K562 (cell line): ENCODE data around the gene PPP1R14B. TPM values are rescaled to one million over a fixed set of nuclear protein-coding genes. Genes with fewer than 3 reads are reported as not detected.
A peak's percentile ranks its signal among the peaks of the same experiment; 100 is the strongest.

Experiments used
- ATAC-seq: fragments of 200-7000 bp; cut with Tn5 transposase; 3 replicates; pipeline ENCODE4 v1.9.1; 2020; ENCODE audit warnings: moderate library complexity
- BruUV-seq: library from RNA; stranded (reverse); fragments of 400-500 nt; replicated peaks from 2 replicates; lab custom pipeline; 2021; lab: Mats Ljungman, UMichigan
- CTCF ChIA-PET: fragments of 300-600 bp; formaldehyde crosslinking; extraction: SDS; loops from one replicate; lab custom pipeline; 2021; ENCODE audit warnings: low intra/inter-chr PET ratio; lab: Yijun Ruan, JAX
- POLR2A ChIA-PET: fragments of 300-600, 350-650 bp; sonication (Branson Sonifier 250); formaldehyde crosslinking; extraction: SDS; loops from one replicate; lab custom pipeline; 2021; ENCODE audit warnings: antibody characterized with exemption, inconsistent platforms; lab: Yijun Ruan, JAX
- DNase-seq, 4 experiments: peaks; one replicate each; pipeline versions ENCODE4 v3.0.0 to v3.0.0-alpha.2; 2011 to 2018; ENCODE audit warnings: low spot score in 3 of 4, mixed read lengths in 3 of 4; ENCODE audit errors: extremely low read depth in 1 of 4
- FAIRE-seq: peaks from 2 replicates; lab custom pipeline; 2011; peaks lifted over from hg19 to GRCh38; lab: Jason Lieb, UNC
- H2AFZ ChIP-seq: 2 replicates; pipeline ENCODE4 v1.6.0; 2011; ENCODE audit warnings: low read depth, low read length, control low read depth, inconsistent platforms
- H3K27ac ChIP-seq: fragments of 200-600 bp; 3 replicates; pipeline ENCODE4 v1.8.0; 2011; ENCODE audit warnings: low read depth, mild to moderate bottlenecking, control low read depth, inconsistent platforms, low read length, moderate library complexity, mixed read lengths; ENCODE audit errors: extremely low read depth
- H3K27me3 ChIP-seq, 2 experiments: fragments of 300-600 bp in 1 of 2; 2 replicates in 1 of 2; 3 replicates in 1 of 2; pipeline versions ENCODE4 v1.6.0 to v1.8.0; 2011; ENCODE audit warnings: inconsistent platforms in 2 of 2, low read length in 2 of 2, mild to moderate bottlenecking in 1 of 2, mixed read lengths in 1 of 2, moderate library complexity in 1 of 2; ENCODE audit not compliant: control insufficient read depth in 2 of 2, insufficient read depth in 2 of 2
- H3K36me3 ChIP-seq: fragments of 300-600 bp; 3 replicates; pipeline ENCODE4 v1.8.0; 2011; ENCODE audit warnings: mild to moderate bottlenecking, low read length, inconsistent platforms; ENCODE audit not compliant: control insufficient read depth, insufficient read depth
- H3K4me1 ChIP-seq, 2 experiments: fragments of 200-600 bp in 1 of 2; replicated peaks in 1 of 2; 2 replicates in 1 of 2; 3 replicates in 1 of 2; pipeline versions ENCODE4 v1.5.1 to v1.8.0; 2011; ENCODE audit warnings: inconsistent platforms in 2 of 2, low read length in 2 of 2, mild to moderate bottlenecking in 1 of 2, mixed read lengths in 1 of 2, moderate library complexity in 1 of 2; ENCODE audit not compliant: control insufficient read depth in 2 of 2, insufficient read depth in 2 of 2
- H3K4me2 ChIP-seq: 2 replicates; pipeline ENCODE4 v1.6.1; 2011; ENCODE audit warnings: low read length, control low read depth, inconsistent platforms, mixed read lengths; ENCODE audit not compliant: insufficient read depth
- H3K4me3 ChIP-seq: fragments of 200-600 bp; sonication (generic), shearing (Covaris generic); 2 replicates; pipeline ENCODE4 v1.5.1; 2016; ENCODE audit warnings: control low read depth, inconsistent platforms
- H3K79me2 ChIP-seq: fragments of 200-600 bp; 3 replicates; pipeline ENCODE4 v1.8.0; 2011; ENCODE audit warnings: low read length, inconsistent platforms; ENCODE audit not compliant: control insufficient read depth, insufficient read depth
- H3K9ac ChIP-seq, 2 experiments: 2 replicates each; pipeline versions ENCODE4 v1.6.0 to v1.6.1; 2011; ENCODE audit warnings: low read depth in 2 of 2, low read length in 2 of 2, control low read depth in 1 of 2, inconsistent platforms in 1 of 2, mild to moderate bottlenecking in 1 of 2, mixed read lengths in 1 of 2; ENCODE audit not compliant: insufficient read depth in 1 of 2
- H3K9me1 ChIP-seq: one replicate; pipeline ENCODE4 v1.6.0; 2011; ENCODE audit warnings: inconsistent platforms, mild to moderate bottlenecking, low read length, moderate library complexity; ENCODE audit not compliant: control insufficient read depth, insufficient read depth
- H3K9me3 ChIP-seq: replicated peaks from 2 replicates; pipeline ENCODE4 v1.5.1; 2011; ENCODE audit warnings: low read depth, low read length, inconsistent platforms; ENCODE audit not compliant: control insufficient read depth, insufficient read depth
- H4K20me1 ChIP-seq: replicated peaks from 2 replicates; pipeline ENCODE4 v1.6.1; 2011; ENCODE audit warnings: low read length, inconsistent platforms, mixed read lengths; ENCODE audit not compliant: control insufficient read depth, insufficient read depth
- CBX1 ChIP-seq: sonication (generic); IDR thresholded peaks from 2 replicates; pipeline ENCODE4 v1.6.1; 2016; ENCODE audit warnings: antibody characterized with exemption, low read depth, mild to moderate bottlenecking
- DMBX1 ChIP-seq: fragments of 250-450 bp; sonication (Bioruptor Pico); IDR thresholded peaks from 2 replicates; pipeline ENCODE4 v1.8.0; 2022; ENCODE audit warnings: inconsistent platforms, mild to moderate bottlenecking, moderate library complexity, borderline replicate concordance
- DPF2 ChIP-seq: fragments of 450-650 bp; IDR thresholded peaks from 2 replicates; pipeline ENCODE4 v1.6.1; 2016
- HMG20B ChIP-seq: fragments of 250-450 bp; sonication (Bioruptor Pico); IDR thresholded peaks from 2 replicates; pipeline ENCODE4 v1.5.0; 2021; ENCODE audit warnings: mild to moderate bottlenecking
- KDM2B ChIP-seq: fragments of 250-450 bp; sonication (Bioruptor Pico); IDR thresholded peaks from 2 replicates; pipeline ENCODE4 v1.8.0; 2021; ENCODE audit warnings: mild to moderate bottlenecking, moderate library complexity
- KLF10 ChIP-seq: fragments of 250-450 bp; sonication (Bioruptor Pico); IDR thresholded peaks from 2 replicates; pipeline ENCODE4 v1.6.1; 2021; ENCODE audit warnings: matching md5 sums
- MYNN ChIP-seq, 2 experiments: sonication (generic); formaldehyde crosslinking in 1 of 2; IDR thresholded peaks; 2 replicates each; pipeline versions ENCODE4 v1.5.0 to v1.6.1; 2016 to 2020; ENCODE audit warnings: antibody characterized with exemption in 1 of 2, missing genetic modification reagents in 1 of 2
- NFIC ChIP-seq: fragments of 450-650 bp; IDR thresholded peaks from 2 replicates; pipeline ENCODE4 v1.6.1; 2017; ENCODE audit warnings: mild to moderate bottlenecking, inconsistent platforms
- NR4A1 ChIP-seq, 2 experiments: fragments of 250-450 bp in 1 of 2; fragments of 450-650 bp in 1 of 2; sonication (Bioruptor Pico) in 1 of 2; IDR thresholded peaks; 2 replicates each; pipeline versions ENCODE4 v1.4.0 to v1.6.1; 2016 to 2020; ENCODE audit warnings: mild to moderate bottlenecking in 2 of 2, missing compliant biosample characterization in 1 of 2, missing genetic modification characterization in 1 of 2, moderate library complexity in 1 of 2
- NRF1 ChIP-seq, 2 experiments: fragments of 450-650 bp; IDR thresholded peaks in 1 of 2; conservative IDR thresholded peaks in 1 of 2; 2 replicates each; pipeline ENCODE4 v1.6.1; 2014; ENCODE audit warnings: mild to moderate bottlenecking in 2 of 2
- PML ChIP-seq: IDR thresholded peaks from 2 replicates; pipeline ENCODE4 v1.6.1; 2012; ENCODE audit warnings: low read length, inconsistent platforms
- SIN3A ChIP-seq, 2 experiments: fragments of 150-350 bp in 1 of 2; IDR thresholded peaks; 2 replicates each; pipeline ENCODE4 v1.6.1; 2011 to 2016; ENCODE audit warnings: borderline replicate concordance in 2 of 2, low read depth in 2 of 2, low read length in 2 of 2, mild to moderate bottlenecking in 2 of 2, moderate library complexity in 2 of 2; ENCODE audit not compliant: control insufficient read depth in 1 of 2
- SMAD4 ChIP-seq: fragments of 250-450 bp; sonication (Bioruptor Pico); conservative IDR thresholded peaks from 2 replicates; pipeline ENCODE4 v1.8.0; 2021; ENCODE audit warnings: inconsistent platforms, mild to moderate bottlenecking, moderate library complexity
- TCF7 ChIP-seq: sonication (generic); IDR thresholded peaks from 2 replicates; pipeline ENCODE4 v1.6.1; 2016; ENCODE audit warnings: antibody characterized with exemption, borderline replicate concordance
- ZBTB7A ChIP-seq: IDR thresholded peaks from 2 replicates; pipeline ENCODE4 v1.6.1; 2011; ENCODE audit warnings: low read depth, mild to moderate bottlenecking, low read length, moderate library complexity, borderline replicate concordance; ENCODE audit not compliant: control insufficient read depth
- ZNF146 ChIP-seq: IDR thresholded peaks from one replicate; pipeline ENCODE4 v1.6.1; 2018; ENCODE audit warnings: missing compliant biosample characterization; ENCODE audit not compliant: unreplicated experiment
- ZNF24 ChIP-seq: fragments of 450-650 bp; IDR thresholded peaks from 2 replicates; pipeline ENCODE4 v1.6.1; 2016
- ZNF589 ChIP-seq: fragments of 200-800 bp; sonication (Bioruptor generic); IDR thresholded peaks from 2 replicates; pipeline ENCODE4 v1.6.1; 2016; ENCODE audit warnings: low read depth, missing genetic modification characterization, missing compliant biosample characterization
- ZNF780A ChIP-seq: fragments of 250-450 bp; sonication (Bioruptor Pico); IDR thresholded peaks from 2 replicates; pipeline ENCODE4 v1.5.0; 2021; ENCODE audit warnings: mild to moderate bottlenecking
- WGBS: fragments of 100-300 bp; shearing (Covaris generic); methylation state at CpG from one replicate; pipeline ENCODE4 v1.1.6; 2016; ENCODE audit warnings: low coverage, mixed read lengths; ENCODE audit not compliant: insufficient coverage; ENCODE audit errors: missing lambda C conversion rate; 5-methylcytosine and 5-hydroxymethylcytosine counted together
- in situ Hi-C: fragments of 300-500 bp; cut with MboI; formaldehyde crosslinking; loops from 4 replicates; pipeline ENCODE4 v1.15.0; 2018; ENCODE audit warnings: inconsistent platforms, mixed read lengths
- intact Hi-C: fragments of 100-400 bp; cut with micrococcal nuclease; formaldehyde crosslinking; loops from 2 replicates; pipeline ENCODE4 v1.14.2; 2022
- polyA plus RNA-seq, 8 experiments: library from polyadenylated mRNA; depleted of rRNA in 4 of 8; stranded (reverse) in 5 of 8; unstranded in 3 of 8; fragments of >200 nt; fragmentation: Nextera tagmentation in 2 of 8; fragmentation: Illumina TruSeq in 1 of 8; extraction: Ambion mirVana in 2 of 8; extraction: Trizol in 1 of 8; gene quantifications; 2 replicates each; pipeline versions ENCODE4 v1.2.1 to v1.2.3, GENCODE V29; 2011 to 2014; ENCODE audit warnings: inconsistent platforms in 1 of 8, missing spikeins in 1 of 8
- total RNA-seq, 7 experiments: library from RNA; depleted of rRNA in 6 of 7; stranded (reverse); fragments of >200 nt in 6 of 7; fragmentation: Illumina TruSeq in 2 of 7; extraction: Trizol in 2 of 7; gene quantifications; 2 replicates each; pipeline versions ENCODE4 v1.2.1 to v1.2.3, GENCODE V29; 2011 to 2021; ENCODE audit warnings: low replicate concordance in 1 of 7
- TF ChIP-seq, protein P1 (sequence below): fragments of 250-450 bp; sonication (Bioruptor Pico); IDR thresholded peaks from 2 replicates; pipeline ENCODE4 v1.6.1; 2021; ENCODE audit warnings: mild to moderate bottlenecking
- TF ChIP-seq, protein P2 (sequence below): sonication (generic); formaldehyde crosslinking; IDR thresholded peaks from 2 replicates; pipeline ENCODE4 v1.8.1; 2023; ENCODE audit warnings: mild to moderate bottlenecking, missing genetic modification reagents

Gene PPP1R14B
- total and polyA plus RNA-seq, 9 of the 15 experiments (the other 6 are each of a cell fraction or from before 2014, with no cell fraction given), result 7.7 to 566 (median 212) TPM

DNA sequence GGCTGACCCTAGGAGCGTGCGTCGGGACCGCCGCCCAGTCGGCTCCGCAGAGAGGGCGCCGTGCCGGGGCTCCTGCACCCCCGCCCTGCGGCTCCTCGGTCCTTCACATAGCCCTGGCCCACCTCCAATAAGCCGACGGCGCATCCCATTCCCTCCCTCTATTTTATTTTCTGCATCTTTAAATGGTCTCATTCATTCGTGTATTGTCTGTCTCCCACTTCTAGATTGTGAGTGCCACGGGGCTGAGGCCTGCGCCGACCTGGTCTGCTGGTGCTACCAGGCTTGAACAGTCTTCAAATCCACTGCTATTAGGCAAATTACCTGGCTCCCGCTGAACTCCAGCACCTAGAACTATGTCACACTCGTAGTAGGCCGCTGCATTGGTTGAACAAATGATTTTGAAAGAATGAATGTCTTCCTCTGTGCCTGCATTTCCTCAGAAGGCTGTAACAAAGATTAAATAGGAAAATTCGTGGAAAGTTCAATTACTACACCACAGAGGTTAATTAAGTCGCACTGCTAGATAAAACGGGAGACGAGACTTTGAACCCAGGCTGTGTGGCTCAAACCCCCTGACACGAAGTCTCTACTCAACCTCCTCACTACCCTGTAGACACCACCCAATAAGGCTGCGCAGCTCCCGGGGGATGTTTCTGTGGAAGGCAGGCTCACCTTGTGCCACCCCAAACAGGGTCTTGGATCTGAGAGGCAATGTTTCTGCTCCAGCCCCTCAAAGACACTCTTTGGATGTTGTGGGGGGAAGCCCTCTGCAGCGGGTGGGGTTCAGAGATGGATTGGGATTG, 1.2 kb upstream of the PPP1R14B start:
- Histone ChIP-seq H3K79me2 (peaks cover 50% of the 10 kb centered on the region), H4K20me1 (peaks cover 2% of the 10 kb centered on the region), H3K4me2 (peak overlapping the region; percentile 87), H3K27ac (peak overlapping the region; percentile 85), H3K36me3 (peaks cover 32% of the 10 kb centered on the region), H3K27me3 (no peaks in the 10 kb centered on the region), H3K4me1 (peaks cover 42 to 92% of the 10 kb centered on the region in 2 experiments), H3K9me3 (no peaks in the 10 kb centered on the region), H2AFZ (peak overlapping the region; percentile 71), H3K9ac (peak overlapping the region; percentile 80 to 95), H3K9me1 (no peaks in the 10 kb centered on the region), H3K4me3 (peak overlapping the region; percentile 98)
- no TSS peak for BruUV-seq
- CTCF ChIA-PET, result no interaction called here
- 19% methylated on average over 30 of the region's 31 CpGs for WGBS
- in situ Hi-C loops (no loop called here), intact Hi-C loops (loop anchor here (2.0 to 10.0 kb wide), 3 partner anchors 21 to 57 kb away; partner anchors contain the start of genes CATSPERZ, ESRRA and FERMT3)
- ATAC-seq (peak; percentile 18), DNase-seq (no peak), FAIRE-seq (peak; percentile 37)
- POLR2A ChIA-PET, result interaction anchor here (0.6 to 7.8 kb wide), 12 partner anchors 8 to 62 kb away, joined by 3 to 58 read pairs (median 4); partner anchors contain the start of genes FERMT3 and STIP1
- TF ChIP-seq ZNF146 (no peak), DMBX1 (CRISPR knock-in tag) (0 out of 2 replicates have a peak, but pooled peaks have one; percentile 17), TCF7 (no peak), KDM2B (CRISPR knock-in tag) (no peak), SMAD4 (CRISPR knock-in tag) (peak; percentile 25; the same call in 1 of the 2 replicates), ZNF589 (CRISPR knock-in tag) (0 out of 2 replicates have a peak, but pooled peaks have one; percentile 1), NRF1 (conservative IDR thresholded peaks at IDR 0.05 in 1 of 2, IDR thresholded peaks at IDR 0.05 in 1 of 2) (peak; percentile 44 to 64; a peak in 3 of 4 replicates), MYNN (IDR thresholded peaks at IDR 0.05) (no peak), MYNN (CRISPR knock-in tag; IDR thresholded peaks at IDR 0.05) (no peak), KLF10 (CRISPR knock-in tag) (no peak), HMG20B (CRISPR knock-in tag) (no peak), ZNF780A (CRISPR knock-in tag) (no peak), ZBTB7A (0 out of 2 replicates have a peak, but pooled peaks have one; percentile 3), NR4A1 (CRISPR knock-in tag; IDR thresholded peaks at IDR 0.05) (no peak), NR4A1 (tag; IDR thresholded peaks at IDR 0.05) (0 out of 2 replicates have a peak, but pooled peaks have one; percentile 12), SIN3A (IDR thresholded peaks at IDR 0.05; ENCODE audit: borderline replicate concordance in 2 of 2, control insufficient read depth in 1 of 2, low read depth in 2 of 2, low read length in 2 of 2) (no peak), DPF2 (0 out of 2 replicates have a peak, but pooled peaks have one; percentile 14), PML (0 out of 2 replicates have a peak, but pooled peaks have one; percentile 24), CBX1 (no peak), NFIC (peak; percentile 48), ZNF24 (peak; percentile 90)
- TF ChIP-seq, protein P1, sequence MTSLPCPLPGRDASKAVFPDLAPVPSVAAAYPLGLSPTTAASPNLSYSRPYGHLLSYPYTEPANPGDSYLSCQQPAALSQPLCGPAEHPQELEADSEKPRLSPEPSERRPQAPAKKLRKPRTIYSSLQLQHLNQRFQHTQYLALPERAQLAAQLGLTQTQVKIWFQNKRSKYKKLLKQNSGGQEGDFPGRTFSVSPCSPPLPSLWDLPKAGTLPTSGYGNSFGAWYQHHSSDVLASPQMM, result no peak
- TF ChIP-seq, protein P2, sequence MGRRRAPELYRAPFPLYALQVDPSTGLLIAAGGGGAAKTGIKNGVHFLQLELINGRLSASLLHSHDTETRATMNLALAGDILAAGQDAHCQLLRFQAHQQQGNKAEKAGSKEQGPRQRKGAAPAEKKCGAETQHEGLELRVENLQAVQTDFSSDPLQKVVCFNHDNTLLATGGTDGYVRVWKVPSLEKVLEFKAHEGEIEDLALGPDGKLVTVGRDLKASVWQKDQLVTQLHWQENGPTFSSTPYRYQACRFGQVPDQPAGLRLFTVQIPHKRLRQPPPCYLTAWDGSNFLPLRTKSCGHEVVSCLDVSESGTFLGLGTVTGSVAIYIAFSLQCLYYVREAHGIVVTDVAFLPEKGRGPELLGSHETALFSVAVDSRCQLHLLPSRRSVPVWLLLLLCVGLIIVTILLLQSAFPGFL (CRISPR knock-in tag), result 0 out of 2 replicates have a peak, but pooled peaks have one; percentile 8
